Activated T-cell treated with anti-CD3 and anti-CD28 coated beads for 24 hours (primary cell): ENCODE data around the gene ABHD14A.
"Not testable (repeated sequence)": the region's sequence is repeated elsewhere in the genome, so short reads cannot be mapped to it uniquely, and the experiment has no call there.

ENCODE experiments used
- DNase-seq: peaks from one replicate; pipeline ENCODE4 v3.0.0-alpha.2; 2020; ENCODE audit warnings: low read depth

The ABHD14A gene

DNA sequence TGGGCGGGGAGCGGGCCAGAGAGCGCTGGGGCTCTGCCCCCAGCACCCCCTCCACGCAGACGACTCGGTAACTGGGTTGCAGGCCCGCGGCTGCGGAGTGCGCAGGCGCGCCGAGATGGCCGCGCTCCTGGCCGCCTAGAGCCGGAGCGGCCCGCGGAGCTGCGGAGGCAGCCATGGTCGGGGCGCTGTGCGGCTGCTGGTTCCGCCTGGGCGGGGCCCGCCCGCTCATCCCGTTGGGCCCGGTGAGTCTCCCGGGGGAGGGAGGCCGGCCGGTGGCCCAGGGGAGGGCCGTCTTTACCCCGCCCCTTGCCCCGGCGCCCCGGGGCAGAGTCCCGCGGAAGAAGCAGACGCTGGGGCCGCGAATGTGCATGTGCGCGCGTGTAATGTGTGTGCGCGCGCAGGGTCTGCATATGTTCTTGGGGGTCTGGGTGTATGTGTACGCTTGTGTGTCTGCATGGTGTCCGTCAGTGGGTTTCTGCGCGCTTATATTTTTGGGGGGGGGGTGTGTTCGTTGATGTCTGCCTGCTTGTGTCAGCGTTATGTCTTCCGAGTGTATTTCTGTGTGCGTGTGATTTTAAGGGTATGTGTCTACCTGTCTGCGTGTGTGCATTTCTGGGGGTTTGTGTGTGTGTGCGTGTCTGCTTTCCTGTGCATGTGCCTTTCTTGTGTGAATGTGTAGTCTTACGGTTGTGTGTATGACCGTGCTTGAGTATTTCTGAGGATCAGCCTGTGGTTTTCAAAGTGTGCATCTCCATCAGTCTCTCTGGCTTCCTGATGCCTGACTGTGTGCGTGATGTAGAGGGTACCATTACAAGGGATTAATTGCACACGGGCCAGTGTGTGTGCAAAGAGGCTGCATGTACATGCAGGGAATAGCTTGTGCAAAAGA is at the start of gene ABHD14A:
ABHD14A (plus strand) TSS at position 102 of the 889 bp plus-strand sequence; CDS start at position 174, 72 bp downstream.
- peak; percentile 54 for DNase-seq

DNA sequence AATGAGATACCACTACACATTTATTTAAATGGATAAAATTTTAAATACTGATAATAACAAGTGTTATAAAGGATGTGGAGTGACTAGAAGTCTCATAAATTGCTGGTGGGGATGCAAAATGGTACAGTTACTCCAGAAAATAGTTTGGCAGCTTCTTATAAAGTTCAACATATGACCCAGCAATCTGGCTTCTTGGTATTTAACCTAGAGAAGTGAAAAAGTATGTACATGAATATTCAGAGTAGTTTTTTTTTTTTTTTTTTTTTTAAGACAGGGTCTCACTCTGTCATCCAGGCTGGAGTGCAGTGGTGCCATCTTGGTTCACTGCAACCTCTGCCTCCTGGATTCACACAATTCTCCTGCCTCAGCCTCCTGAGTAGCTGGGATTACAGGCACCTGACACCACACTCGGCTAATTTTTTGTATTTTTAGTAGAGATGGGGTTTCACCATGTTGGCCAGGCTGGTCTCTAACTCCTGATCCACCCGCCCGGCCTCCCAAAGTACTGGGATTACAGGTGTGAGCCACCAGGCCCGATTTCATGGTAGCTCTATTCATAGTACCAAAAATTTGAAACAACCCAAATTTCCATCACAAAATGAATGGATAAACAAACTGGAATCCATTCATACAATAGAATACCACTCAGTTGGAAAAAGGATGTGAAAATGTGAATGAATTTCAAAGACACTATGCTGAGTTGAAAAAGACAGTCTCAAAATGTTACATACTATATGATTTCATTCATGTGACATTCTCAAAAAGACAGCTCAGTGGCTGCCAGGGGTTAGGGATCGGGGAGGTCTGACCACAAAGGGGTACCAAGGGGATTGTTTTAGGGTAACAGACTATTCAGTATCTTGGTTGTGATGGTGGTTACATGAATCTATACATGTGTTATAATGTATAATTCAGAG is 47.5 kb upstream of the ABHD14A start:
- DNase-seq = no peak

DNA sequence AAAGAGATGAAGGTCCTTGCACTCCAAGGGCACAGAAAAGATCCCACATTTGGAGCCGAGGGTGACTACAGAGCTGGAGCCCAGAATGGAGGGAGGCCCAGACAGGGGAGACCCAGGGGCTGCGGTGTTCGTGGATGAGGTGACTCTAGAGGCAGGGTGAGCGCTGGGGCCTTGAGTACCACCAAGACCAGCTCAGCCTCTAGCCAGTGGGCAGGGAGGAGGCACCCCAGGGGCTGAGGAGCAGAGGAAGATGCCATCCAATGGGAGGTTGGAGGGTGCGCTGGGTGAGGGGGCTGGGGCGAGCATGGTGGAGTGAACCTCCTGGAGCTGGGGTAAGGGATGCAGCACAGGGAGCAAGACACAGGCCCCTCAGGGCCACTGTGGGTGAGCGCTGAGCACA is 46.4 kb upstream of the ABHD14A start:
- no peak for DNase-seq

DNA sequence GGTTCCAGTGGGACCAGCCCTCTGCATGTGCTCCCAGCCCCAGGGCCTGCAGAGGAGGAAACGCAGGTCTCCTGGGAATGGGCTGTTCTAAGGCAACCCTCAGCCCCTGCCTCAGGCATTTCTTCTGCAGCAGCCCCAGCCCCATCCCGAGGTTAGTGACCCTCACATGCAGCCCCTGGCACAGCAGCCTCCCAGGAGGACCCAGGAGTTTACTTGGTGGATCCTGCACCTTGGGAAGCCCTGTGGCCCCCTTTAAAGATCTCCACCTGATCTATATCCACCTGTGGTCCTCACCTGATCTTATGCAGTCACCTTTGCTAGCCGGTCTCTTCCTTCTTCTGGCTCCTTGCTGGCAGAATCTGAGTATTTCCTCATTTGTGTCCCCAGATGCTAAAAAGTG is 45.9 kb upstream of the ABHD14A start:
- not testable (repeated sequence) for DNase-seq

DNA sequence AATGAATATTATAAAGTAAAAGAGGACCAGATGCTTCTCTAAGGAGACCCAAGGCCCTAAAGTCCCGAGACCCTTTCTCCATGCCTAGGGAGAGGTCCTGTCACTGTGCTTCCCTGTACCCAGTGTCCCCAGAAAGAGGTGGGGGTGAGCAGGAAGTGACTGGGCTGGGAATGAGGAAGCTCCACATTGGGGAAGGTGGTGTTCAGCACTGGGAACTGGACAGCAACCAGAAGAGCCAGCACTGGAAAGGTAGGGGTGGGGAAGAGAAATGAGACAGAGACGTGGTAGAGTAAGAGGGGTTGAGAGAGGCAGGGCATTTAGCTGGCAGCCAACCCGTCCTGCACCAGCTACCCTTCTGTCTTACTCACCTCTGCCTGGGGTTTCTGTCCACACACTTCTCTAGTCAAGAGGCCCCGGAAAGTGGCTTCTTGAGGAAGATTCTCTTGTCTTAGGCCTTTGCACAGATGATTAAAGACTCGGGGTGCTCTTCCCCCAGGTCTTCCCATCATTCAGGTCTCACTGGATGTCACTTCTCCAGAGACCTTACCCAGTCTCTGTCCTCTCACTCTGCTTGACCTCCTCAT is 45.4 kb upstream of the ABHD14A start:
- DNase-seq = no peak

DNA sequence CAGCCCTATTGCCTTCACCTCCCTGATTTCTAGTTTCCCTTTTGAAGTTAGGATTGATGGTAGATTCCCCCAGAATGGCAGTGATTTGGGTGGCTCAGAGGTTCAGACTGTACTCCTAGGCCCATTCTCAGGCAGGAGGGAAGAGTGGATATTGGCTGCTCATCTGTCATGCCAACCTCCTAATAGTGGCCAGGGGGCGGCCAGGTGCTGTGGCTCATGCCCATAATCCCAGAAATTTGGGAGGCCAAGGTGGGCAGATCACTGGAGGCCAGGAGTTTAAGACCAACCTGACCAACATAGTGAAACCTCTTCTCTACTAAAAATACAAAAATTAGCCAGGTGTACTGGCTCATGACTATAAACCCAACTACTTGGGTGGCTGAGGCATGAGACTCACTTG is 44.4 kb upstream of the ABHD14A start:
- no peak for DNase-seq

DNA sequence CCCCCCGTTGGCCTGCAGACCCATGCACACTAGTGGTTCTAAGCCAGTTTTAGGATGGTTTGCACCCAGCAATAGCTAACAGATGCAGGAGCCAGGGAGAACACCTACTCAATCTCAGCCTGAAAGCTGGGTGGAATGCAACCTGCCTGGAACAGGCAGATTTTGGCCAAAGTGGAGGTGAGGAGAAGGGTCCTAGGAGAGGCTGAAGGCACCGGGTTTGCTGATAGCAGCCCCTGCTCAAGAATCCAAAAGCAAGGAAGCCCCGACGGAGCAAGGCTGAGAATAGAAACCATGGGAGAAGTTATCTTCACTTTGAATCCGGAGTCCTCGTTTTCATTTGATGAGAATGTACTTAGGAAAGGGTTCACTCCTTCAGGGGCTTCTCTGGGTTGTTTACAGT is 43.1 kb upstream of the ABHD14A start:
- no peak for DNase-seq

DNA sequence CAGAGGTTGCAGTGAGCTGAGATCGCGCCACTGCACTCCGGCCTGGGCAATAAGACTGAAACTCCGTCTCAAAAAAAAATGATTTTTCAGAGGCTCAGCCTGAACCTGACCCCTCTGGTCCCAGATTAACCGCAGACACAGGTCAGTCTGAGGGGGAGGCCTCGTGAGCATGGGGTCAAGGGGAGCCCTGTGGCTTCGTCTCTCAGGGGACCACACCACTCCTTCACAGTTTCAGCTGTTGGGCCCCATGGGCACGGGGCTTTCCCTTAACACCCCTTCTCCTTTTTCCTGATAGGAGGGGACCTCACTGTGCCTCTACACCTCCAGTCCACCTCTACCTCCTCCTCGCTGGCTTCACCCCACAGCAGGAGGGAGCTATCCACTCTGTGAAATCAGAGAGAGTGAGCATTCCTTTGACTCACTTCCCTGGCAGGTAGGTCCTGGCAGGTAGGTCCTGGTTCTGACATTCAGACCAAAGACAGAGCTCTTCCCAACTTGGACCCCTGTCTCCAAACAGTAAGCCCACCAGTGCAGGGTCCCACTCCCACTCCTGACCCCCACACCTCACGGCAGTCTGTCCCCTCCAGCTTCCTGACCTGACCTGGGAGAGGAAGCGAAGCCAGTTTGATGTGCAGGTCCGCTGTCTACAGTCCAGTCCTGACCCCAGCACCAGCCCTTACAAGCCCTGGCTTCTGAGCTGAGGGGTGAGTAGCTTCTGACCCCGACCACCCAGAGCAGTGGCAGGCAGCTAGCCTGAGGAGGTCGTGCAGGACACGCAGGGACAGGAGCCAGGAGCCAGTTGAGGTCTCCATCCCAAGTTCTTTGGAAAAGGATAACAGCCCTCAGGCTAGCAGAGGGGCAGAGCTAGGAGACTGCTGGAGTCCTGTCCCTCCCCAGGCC is 42.1 kb upstream of the ABHD14A start:
- no peak for DNase-seq

DNA sequence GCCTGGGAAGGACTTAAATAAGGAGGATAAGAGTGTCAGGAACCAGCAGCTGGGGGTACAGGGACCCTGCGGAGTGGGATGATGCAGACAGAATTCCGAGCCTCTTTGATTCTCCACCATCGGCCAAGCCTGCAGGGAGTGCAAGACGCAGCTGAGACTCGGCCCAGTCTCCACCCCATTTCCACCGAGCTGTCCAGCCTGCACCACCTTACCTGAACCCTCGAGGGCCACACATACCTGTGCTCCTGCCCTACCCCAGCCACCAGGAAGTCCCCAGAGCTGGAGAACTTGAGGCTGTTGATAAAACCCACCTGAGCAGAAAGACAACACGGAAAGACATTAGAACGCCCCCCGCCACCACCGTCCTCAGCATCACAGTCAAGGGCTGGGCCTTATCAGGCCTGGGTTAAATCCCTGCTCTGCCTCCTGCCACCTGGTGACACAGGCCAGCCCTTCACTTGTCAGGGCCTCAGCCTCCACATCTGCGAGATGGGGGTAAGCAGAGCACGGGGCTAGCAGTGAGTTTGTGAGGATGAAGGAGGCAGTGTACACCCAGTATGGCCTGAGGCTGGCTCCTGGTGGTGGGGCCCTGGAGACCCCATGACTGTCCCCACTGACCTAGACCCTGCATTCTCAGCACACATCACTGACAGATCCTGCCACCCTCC is 41.3 kb upstream of the ABHD14A start:
- DNase-seq = no peak

DNA sequence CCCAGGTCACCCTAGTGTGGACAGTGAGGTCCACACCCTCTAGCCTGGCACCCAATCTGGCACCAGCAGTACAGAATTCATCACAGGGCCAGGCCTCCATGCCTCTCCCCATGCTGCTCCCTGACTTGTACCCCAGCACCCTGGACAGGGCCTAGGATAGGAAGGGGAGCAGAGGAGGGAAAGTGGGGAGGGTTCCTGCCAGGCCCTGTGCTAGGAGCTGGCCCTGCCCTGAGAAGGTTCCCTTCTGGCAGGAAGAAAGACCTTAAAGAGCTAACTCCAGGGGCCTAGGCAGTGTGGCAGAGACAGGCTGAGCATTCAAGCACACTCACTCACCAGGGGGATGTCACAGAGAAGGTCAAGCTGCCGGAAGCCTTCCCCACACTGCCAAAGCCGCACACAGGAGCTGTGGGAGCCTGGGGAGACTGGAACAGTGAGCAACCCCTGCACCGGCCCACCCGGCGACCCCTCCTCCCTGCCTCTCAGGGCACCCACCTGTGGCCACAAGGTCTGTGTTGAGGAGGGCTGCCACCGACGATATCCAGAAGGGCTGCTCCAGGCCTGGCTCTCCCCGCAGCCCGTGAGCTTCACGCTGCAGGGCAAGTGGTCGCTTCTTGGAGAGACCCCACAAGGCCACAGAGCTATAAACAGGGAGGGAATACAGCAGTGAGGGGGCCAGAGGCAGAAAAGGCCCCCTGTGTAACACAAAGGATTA is 40.6 kb upstream of the ABHD14A start:
- DNase-seq = no peak

DNA sequence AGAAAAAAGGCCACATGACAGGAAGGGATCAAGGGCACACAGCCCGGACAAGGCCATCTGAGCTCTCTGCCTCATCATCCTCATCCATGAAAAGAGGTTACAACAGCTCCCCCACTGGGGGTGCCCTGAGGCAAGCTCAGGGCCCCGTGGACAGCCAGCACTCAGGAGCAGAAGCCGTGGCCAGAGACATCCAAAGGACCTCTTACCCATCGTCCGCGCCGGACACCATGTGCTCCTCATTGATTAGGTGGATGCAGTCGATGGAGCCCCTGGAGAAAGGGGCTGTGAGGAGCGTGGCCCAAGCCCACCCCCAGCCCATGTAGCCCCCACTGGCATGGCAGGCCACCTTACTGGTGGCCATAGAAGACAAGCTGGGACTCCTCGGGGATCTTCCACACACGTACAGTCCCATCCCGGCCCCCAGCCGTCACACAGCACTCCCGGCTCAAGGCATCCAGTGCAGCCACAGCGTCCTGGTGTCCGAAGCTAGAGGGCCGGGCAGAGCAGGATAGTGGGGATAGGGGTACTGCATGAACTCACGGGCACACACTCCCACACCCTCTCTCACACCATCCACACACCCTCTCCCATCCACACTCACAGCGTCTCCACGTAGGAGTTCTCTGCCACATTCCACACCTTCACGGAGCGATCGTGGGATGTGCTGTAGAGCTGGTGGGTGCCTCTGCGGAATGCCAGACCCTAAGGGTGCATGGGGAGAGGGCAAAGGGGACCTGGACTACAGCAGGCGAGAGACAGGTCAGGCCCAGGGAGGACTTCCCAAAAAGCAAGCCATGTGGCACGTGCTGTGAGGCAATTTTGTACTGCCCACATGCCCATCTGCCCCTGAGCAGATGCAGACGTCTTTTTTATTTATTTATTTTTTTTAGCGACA is 39.6 kb upstream of the ABHD14A start:
- DNase-seq = no peak

DNA sequence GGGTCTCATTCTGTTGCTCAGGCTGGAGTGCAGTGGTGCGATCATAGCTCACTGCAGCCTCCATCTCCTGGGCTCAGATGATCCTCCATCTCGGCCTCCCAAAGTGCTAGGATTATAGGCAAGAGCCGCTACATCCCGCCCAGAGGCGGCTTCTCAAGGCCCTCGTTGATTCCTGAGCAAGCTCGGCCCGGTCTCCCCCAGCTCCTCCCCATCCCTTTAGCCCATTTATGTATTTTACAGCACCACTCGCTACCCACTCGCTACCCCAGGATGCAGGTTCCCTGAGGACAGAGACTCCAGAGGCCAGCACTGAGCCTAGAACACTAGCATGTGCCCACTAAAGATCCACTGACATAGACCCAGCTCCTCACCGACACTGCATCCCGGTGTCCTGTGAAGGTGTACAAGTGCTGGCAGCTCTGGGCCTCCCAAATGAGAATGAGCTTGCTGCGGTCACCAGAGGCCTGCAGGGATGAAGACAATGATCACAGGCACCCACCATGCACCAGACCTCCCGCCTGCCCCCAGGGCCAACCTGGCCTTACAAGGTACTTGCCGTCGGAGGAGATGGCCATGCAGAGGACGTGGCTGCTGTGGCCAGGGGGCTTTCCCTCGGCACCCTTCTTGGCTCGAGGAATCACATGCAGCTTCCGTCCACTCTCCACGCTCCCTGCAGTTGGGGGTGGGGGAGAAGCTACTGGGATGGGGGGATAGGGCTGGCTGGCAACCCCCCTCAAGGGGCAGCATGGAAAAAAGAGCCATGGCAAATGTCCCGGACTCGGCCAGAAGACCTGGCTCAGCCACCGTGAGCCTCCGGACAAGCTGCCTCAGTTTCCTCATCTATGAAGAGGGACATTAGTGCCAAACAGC is 38.7 kb upstream of the ABHD14A start:
- DNase-seq = no peak

DNA sequence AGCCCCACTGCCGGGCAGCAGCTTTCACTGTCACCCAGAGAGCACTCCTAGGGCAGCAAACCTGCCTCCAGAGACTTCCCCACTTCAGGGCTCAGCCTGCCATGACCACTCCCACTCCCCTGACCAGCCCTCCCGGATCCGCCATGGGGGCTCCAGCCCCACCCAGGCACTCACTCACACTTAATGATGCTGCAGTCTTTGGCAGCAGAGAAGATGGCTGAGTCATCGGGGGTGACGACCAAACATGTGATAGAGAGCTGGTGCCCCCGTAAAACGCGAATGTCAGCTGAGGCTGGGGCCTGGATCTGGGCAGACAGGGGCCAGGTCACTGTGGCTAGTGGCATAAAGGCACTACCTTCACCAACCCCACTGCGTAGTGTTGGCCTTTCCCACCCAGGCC is 37.9 kb upstream of the ABHD14A start:
- DNase-seq = no peak

DNA sequence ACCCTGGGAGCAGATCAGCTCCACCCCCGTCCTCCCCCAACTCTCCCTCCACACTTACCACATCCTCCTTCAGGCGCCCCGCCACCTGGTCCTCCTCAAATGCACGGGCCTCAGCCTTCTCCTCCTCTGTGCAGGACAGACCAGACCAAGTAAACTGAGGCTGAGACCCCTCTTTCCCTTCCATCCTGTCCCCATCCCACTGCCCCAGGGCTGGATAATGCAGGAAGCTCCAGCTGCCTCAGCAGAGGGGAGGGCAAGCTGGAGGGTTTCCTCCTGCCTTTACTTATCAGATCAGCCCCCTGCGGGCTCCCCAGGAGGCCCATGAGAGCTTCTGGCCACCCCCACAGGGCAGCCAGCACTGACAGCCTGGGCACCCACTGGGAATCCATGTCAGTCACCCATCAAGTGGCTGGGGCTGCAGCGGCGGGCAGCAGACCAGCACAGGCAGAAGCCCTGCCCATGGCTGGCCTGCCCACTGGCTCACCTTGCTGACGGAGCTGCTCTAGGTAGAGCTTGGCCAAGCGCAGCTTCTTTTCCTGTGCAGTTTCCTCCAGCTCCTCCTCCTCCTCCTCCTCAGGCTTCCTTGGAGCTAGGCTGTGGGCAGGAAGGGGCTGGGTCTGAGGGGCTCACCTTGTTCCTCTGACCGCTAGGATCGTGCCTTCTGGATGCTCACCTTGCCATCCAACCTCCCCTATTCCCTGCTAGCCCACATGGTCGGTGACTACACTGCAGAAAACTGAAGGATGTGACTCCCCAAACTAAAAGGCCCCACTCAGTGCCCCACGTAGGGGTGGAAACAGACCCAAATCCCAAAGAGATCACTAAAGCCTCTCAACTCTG is 37.0 kb upstream of the ABHD14A start:
- no peak for DNase-seq

DNA sequence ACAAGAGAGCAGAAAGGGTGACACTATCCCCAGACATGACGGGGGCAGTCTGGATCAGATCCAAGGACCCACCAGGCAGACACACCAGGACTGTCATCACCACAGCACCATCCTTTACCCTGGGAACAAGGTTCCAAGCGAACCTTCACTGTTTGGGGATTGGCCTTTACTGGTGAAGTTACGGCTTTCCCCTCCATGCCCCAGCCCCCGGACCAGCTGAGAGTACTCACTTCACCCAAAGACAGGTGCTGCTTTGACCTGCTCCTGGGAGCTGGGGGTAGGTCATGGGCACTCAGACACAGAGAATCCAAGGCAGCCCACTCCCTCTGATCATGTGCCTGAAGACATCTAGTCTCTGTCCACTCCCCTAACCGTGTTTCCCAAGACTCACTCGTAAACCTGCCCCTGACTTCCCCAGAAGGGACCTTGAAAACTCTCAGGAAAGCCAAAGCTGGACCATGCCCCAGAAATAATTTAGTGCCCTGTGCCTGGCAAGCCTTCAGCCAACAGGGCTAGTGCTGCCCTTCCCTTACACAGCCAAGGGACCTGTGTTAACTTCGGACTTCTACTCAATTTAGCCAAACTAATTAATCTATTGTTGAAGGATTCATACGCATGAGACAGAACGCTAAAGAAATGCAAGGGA is 36.0 kb upstream of the ABHD14A start:
- DNase-seq = no peak

DNA sequence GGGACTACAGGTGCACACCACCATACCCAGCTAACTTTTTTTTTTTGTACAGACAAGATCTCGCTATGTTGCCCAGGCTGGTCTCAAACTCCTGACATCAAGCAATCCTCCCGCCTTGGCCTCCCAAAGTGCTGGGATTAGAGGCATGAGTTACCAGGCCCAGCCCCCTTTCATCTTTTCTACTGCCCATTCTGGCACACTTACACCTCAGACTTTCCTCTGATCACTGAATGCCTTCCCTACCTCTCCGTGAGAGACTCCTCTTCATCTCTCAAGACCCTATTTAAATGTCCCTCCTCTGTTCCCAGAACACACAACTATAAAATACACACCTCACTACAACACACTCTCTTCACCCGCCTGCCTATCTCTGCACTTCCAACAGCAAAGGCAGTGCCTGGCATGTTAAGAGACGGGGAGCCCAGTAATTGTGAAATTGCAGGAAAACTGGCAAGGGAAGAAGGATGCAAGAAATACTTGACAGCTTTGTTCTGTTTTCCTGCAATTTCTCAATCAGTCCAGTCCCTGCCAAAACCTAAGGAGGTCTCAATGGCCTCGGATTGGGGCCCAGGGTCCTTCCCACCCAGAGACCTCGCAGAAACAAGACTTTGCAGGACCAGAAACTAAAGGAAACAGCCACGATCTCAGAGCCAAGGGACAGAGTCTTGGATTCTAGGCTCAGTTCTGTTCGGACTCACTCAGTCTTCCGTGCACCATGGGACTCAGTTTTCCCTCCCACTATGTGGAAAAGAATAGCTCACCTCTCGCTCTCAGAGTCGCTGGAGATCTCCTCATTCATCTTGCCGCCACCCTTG is 34.0 kb upstream of the ABHD14A start:
- DNase-seq = no peak
